BE2C (cell line): ENCODE measurements around the gene CLK4.

Source experiments
- DNase-seq: peaks from one replicate; pipeline ENCODE4 v3.0.0-alpha.2; 2020
- H3K27me3 ChIP-seq: fragments of 250-450 bp; sonication (Bioruptor Pico); 2 replicates; pipeline ENCODE4 v1.5.1; 2020; ENCODE audit warnings: mild to moderate bottlenecking
- H3K36me3 ChIP-seq: fragments of 250-450 bp; sonication (Bioruptor Pico); 2 replicates; pipeline ENCODE4 v1.5.1; 2020; ENCODE audit warnings: mild to moderate bottlenecking
- H3K4me1 ChIP-seq: fragments of 250-450 bp; sonication (Bioruptor Pico); 2 replicates; pipeline ENCODE4 v1.5.1; 2020
- H3K4me3 ChIP-seq: 2 replicates; pipeline ENCODE4 v1.5.1; 2011; ENCODE audit warnings: low read depth, low read length
- H3K9me3 ChIP-seq: fragments of 250-450 bp; sonication (Bioruptor Pico); 2 replicates; pipeline ENCODE4 v1.5.1; 2020
- CTCF ChIP-seq: IDR thresholded peaks from 2 replicates; pipeline ENCODE4 v1.5.1; 2012; ENCODE audit warnings: mild to moderate bottlenecking, low read depth, low read length

The CLK4 gene

GRCh38 chr5:178670351-178670885 lies 43.6 kb upstream of the CLK4 start:
- H3K27me3 ChIP-seq: no peaks in the 10 kb centered on the region
- H3K4me1 ChIP-seq: no peaks in the 10 kb centered on the region; the same call in 1 of the 2 replicates
- H3K36me3 ChIP-seq: no peaks in the 10 kb centered on the region
- no peak for DNase-seq
- no peak for TF ChIP-seq CTCF
- no peaks in the 10 kb centered on the region; the same call in 1 of the 2 replicates for H3K9me3 ChIP-seq
- no peak overlapping the region for H3K4me3 ChIP-seq

- TF ChIP-seq CTCF: no peak
- DNase-seq: no peak
Measured at GRCh38 chr5:178668579-178668978, 41.7 kb upstream of the CLK4 start.

GRCh38 chr5:178667688-178668087 lies 40.8 kb upstream of the CLK4 start:
- Histone ChIP-seq H3K4me3 (no peak overlapping the region), H3K4me1 (no peaks in the 10 kb centered on the region), H3K36me3 (no peaks in the 10 kb centered on the region), H3K27me3 (no peaks in the 10 kb centered on the region), H3K9me3 (no peaks in the 10 kb centered on the region; the same call in 1 of the 2 replicates)
- DNase-seq: no peak
- TF ChIP-seq CTCF: no peak

More at GRCh38 chr5:178668579-178668978, 41.7 kb upstream of the CLK4 start:
- H3K4me3 ChIP-seq: no peak overlapping the region
- H3K9me3 ChIP-seq: no peaks in the 10 kb centered on the region; the same call in 1 of the 2 replicates
- H3K4me1 ChIP-seq: no peaks in the 10 kb centered on the region; the same call in 1 of the 2 replicates
- no peaks in the 10 kb centered on the region for H3K27me3 ChIP-seq
- no peaks in the 10 kb centered on the region for H3K36me3 ChIP-seq

- H3K27me3 ChIP-seq: no peaks in the 10 kb centered on the region
- no peak for TF ChIP-seq CTCF
- no peaks in the 10 kb centered on the region for H3K36me3 ChIP-seq
- H3K9me3 ChIP-seq: no peaks in the 10 kb centered on the region; the same call in 1 of the 2 replicates
- DNase-seq: no peak
- H3K4me1 ChIP-seq: no peaks in the 10 kb centered on the region
- no peak overlapping the region for H3K4me3 ChIP-seq
Measured at GRCh38 chr5:178667101-178667500, 40.3 kb upstream of the CLK4 start.

- Histone ChIP-seq H3K9me3 (no peaks in the 10 kb centered on the region; the same call in 1 of the 2 replicates), H3K4me3 (no peak overlapping the region), H3K27me3 (no peaks in the 10 kb centered on the region), H3K4me1 (no peaks in the 10 kb centered on the region), H3K36me3 (no peaks in the 10 kb centered on the region)
- no peak for DNase-seq
- TF ChIP-seq CTCF: no peak
Measured at GRCh38 chr5:178664141-178664540, 37.3 kb upstream of the CLK4 start.

GRCh38 chr5:178662541-178662860 lies 35.7 kb upstream of the CLK4 start:
- no peaks in the 10 kb centered on the region for H3K27me3 ChIP-seq

More at GRCh38 chr5:178662541-178662860, 35.7 kb upstream of the CLK4 start:
- Histone ChIP-seq H3K36me3 (no peaks in the 10 kb centered on the region), H3K9me3 (no peaks in the 10 kb centered on the region; the same call in 1 of the 2 replicates), H3K4me1 (no peaks in the 10 kb centered on the region), H3K4me3 (no peak overlapping the region)
- no peak for TF ChIP-seq CTCF
- DNase-seq: no peak
